AG09309 (cell line): ENCODE measurements around the gene IMP4.
A peak's percentile ranks its signal among the peaks of the same experiment; 100 is the strongest.

Experiments used
- DNase-seq: peaks from one replicate; pipeline ENCODE4 v3.0.0-alpha.2; 2010; ENCODE audit warnings: low read depth
- H3K4me3 ChIP-seq: 2 replicates; pipeline ENCODE4 v1.5.1; 2011; ENCODE audit warnings: mild to moderate bottlenecking, low read depth, low read length, moderate library complexity; ENCODE audit not compliant: control insufficient read depth
- CTCF ChIP-seq: IDR thresholded peaks from 2 replicates; pipeline ENCODE4 v1.5.1; 2011; ENCODE audit warnings: mild to moderate bottlenecking, low read depth, low read length, inconsistent platforms; ENCODE audit not compliant: insufficient read depth, control insufficient read depth; ENCODE audit errors: missing control alignments

IMP4 gene

GRCh38 chr2:130354139-130354428 is 11.4 kb downstream of the IMP4 start:
- H3K4me3 ChIP-seq = no peak overlapping the region
- no peak for TF ChIP-seq CTCF
- no peak for DNase-seq

GRCh38 chr2:130355172-130355577 is 12.5 kb downstream of the IMP4 start:
- DNase-seq = no peak
- H3K4me3 ChIP-seq = peak overlapping the region; percentile 66
- TF ChIP-seq CTCF = no peak

DNA sequence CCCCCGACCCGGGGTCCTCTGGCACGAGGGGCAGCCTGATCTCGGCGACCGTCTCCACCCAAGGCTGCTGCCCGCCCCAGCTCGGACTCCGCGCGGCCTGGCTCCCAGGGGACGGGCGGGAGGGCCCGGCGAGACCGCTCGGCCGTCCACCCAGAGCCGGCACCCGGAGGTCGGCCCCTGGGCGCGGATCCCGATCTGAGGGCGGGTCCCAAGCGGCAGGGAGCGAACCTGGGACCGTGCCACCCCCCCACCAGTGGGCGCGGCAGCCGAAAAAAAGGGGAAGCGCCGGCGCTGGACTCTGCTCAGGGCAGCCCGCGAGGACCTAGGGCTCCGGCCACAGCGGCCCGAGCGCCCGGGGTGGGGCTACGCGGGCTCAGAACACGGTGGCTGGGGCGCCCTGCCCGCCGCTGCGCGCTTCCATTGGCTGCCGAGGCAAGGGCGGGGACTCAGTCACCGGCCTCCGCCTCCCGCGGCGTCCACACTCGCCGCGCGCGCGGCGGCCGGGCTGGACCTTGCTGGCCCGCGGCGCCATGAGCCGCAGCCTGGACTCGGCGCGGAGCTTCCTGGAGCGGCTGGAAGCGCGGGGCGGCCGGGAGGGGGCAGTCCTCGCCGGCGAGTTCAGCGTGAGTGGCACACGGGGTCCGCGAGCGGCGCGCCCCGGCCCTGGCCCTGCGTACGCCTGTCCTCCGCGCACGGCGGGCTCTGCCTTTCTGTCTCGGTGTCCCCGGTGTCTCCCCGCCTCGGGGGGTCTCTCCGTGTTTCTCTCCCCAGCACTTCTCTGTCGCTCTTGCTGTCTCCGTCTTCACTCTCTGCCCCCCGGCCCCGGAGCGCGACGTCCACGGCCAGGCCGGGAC is 13.1 kb downstream of the IMP4 start, which contains the start of gene PTPN18:
Gene PTPN18, plus strand, starts transcription at position 479 of the 854 bp plus-strand sequence. Its CDS starts 52 bp downstream, at position 531.
- peak; percentile 41 for DNase-seq
- H3K4me3 ChIP-seq = peak within 1 kb of the TSS; percentile 68
- TF ChIP-seq CTCF = peak; percentile 39

DNA sequence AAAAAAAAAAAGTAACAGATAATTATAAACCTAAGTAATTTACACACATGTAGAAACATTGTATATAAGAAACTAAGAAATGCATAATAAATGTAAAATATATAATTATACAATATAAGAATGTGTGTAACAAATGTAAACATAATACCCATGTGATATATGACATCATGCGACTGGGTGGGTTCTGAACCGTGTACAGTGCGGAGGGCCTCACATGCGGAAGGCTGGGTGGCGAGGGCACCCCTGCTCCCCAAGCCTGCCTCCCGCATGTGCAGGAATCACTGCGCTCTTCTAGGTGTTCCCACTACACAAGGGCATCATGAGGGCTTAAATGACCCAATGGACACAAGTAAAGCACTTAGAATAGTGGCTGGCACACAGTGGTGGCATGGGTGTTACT is 15.2 kb downstream of the IMP4 start:
- no peak for TF ChIP-seq CTCF
- DNase-seq = no peak
- H3K4me3 ChIP-seq = no peak overlapping the region

GRCh38 chr2:130358420-130359350 is 16.0 kb downstream of the IMP4 start:
- TF ChIP-seq CTCF = no peak
- no peak for DNase-seq
- H3K4me3 ChIP-seq = no peak overlapping the region

- TF ChIP-seq CTCF = no peak
- no peak overlapping the region for H3K4me3 ChIP-seq
- DNase-seq = no peak
Measured at GRCh38 chr2:130359466-130359865, 16.8 kb downstream of the IMP4 start.
